SK-N-SH (cell line): Measurements from ENCODE around the gene RNLS.

ENCODE experiments used
- EP300 ChIP-seq, 2 experiments: IDR thresholded peaks; 2 replicates each; pipeline versions ENCODE4 v1.4.0 to v1.6.1; 2012; ENCODE audit warnings: borderline replicate concordance in 1 of 2, low read depth in 1 of 2, low read length in 1 of 2
- FOXM1 ChIP-seq: IDR thresholded peaks from 2 replicates; pipeline ENCODE4 v1.4.0; 2012; ENCODE audit warnings: low read depth, mild to moderate bottlenecking
- IRF3 ChIP-seq: fragments of 150-350 bp; IDR thresholded peaks from 2 replicates; pipeline ENCODE4 v1.6.1; 2016; ENCODE audit warnings: mild to moderate bottlenecking, low read depth, low read length
- JUND ChIP-seq: IDR thresholded peaks from 2 replicates; pipeline ENCODE4 v1.4.0; 2012
- MXI1 ChIP-seq: IDR thresholded peaks from 2 replicates; pipeline ENCODE4 v1.6.1; 2012; ENCODE audit warnings: mild to moderate bottlenecking, low read depth, low read length, improper control_type of control experiment
- POLR2AphosphoS5 ChIP-seq: IDR thresholded peaks from 2 replicates; pipeline ENCODE4 v1.6.1; 2012; ENCODE audit warnings: low read depth, low read length
- RAD21 ChIP-seq: IDR thresholded peaks from 2 replicates; pipeline ENCODE4 v1.6.1; 2012; ENCODE audit warnings: mild to moderate bottlenecking, low read length
- RCOR1 ChIP-seq: fragments of 150-350 bp; IDR thresholded peaks from 2 replicates; pipeline ENCODE4 v1.6.1; 2017; ENCODE audit warnings: antibody characterized with exemption, low read length
- RFX5 ChIP-seq: IDR thresholded peaks from 2 replicates; pipeline ENCODE4 v1.6.1; 2012; ENCODE audit warnings: mild to moderate bottlenecking, improper control_type of control experiment, low read length
- SIN3A ChIP-seq: IDR thresholded peaks from 2 replicates; pipeline ENCODE4 v1.6.1; 2012; ENCODE audit warnings: low read depth, mild to moderate bottlenecking, low read length, moderate library complexity, borderline replicate concordance
- TAF1 ChIP-seq: IDR thresholded peaks from 2 replicates; pipeline ENCODE4 v1.6.1; 2012; ENCODE audit warnings: low read depth, mild to moderate bottlenecking, low read length, moderate library complexity, borderline replicate concordance
- TF ChIP-seq, protein P1 (sequence below): fragments of 200-600 bp; sonication (generic); IDR thresholded peaks from 2 replicates; pipeline ENCODE4 v1.6.1; 2017; ENCODE audit warnings: antibody characterized with exemption, mild to moderate bottlenecking, moderate library complexity
- TF ChIP-seq, protein P2 (sequence below): IDR thresholded peaks from 2 replicates; pipeline ENCODE4 v1.6.1; 2012; ENCODE audit warnings: mild to moderate bottlenecking, low read depth, low read length, moderate library complexity
- TF ChIP-seq, protein P3 (sequence below): IDR thresholded peaks from 2 replicates; pipeline ENCODE4 v1.4.0; 2012; ENCODE audit warnings: low read depth

DNA sequence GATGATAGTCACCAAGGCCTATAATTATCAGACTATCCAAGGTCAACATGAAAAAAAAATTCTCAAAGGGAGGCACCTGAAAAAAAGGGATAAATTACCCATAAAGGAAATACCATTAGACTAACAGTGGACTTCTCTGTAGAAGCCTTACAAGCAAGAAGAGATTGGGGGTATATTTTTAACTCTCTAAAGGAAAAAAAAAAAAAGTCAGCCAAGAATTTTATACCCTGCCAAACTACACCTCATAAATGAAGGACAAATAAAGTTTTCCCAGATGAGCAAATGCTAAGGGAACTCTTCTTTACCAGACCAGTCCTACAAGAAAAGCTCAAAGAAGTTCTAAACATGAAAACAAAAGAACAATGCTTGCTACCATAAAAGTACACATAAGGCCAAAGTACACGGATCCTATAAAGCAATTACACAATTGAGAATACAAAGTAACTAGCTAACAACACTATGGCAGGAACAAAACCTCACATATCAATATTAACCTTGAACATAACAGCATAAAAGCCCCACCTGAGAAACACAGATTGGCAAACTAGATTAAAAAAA is 263.1 kb downstream of the RNLS start:
- TF ChIP-seq, protein P1, sequence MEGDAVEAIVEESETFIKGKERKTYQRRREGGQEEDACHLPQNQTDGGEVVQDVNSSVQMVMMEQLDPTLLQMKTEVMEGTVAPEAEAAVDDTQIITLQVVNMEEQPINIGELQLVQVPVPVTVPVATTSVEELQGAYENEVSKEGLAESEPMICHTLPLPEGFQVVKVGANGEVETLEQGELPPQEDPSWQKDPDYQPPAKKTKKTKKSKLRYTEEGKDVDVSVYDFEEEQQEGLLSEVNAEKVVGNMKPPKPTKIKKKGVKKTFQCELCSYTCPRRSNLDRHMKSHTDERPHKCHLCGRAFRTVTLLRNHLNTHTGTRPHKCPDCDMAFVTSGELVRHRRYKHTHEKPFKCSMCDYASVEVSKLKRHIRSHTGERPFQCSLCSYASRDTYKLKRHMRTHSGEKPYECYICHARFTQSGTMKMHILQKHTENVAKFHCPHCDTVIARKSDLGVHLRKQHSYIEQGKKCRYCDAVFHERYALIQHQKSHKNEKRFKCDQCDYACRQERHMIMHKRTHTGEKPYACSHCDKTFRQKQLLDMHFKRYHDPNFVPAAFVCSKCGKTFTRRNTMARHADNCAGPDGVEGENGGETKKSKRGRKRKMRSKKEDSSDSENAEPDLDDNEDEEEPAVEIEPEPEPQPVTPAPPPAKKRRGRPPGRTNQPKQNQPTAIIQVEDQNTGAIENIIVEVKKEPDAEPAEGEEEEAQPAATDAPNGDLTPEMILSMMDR = no peak
- TF ChIP-seq TAF1 = no peak
- no peak for TF ChIP-seq JUND
- no peak for TF ChIP-seq FOXM1
- TF ChIP-seq RAD21 = no peak
- TF ChIP-seq SIN3A = no peak
- TF ChIP-seq, protein P2, sequence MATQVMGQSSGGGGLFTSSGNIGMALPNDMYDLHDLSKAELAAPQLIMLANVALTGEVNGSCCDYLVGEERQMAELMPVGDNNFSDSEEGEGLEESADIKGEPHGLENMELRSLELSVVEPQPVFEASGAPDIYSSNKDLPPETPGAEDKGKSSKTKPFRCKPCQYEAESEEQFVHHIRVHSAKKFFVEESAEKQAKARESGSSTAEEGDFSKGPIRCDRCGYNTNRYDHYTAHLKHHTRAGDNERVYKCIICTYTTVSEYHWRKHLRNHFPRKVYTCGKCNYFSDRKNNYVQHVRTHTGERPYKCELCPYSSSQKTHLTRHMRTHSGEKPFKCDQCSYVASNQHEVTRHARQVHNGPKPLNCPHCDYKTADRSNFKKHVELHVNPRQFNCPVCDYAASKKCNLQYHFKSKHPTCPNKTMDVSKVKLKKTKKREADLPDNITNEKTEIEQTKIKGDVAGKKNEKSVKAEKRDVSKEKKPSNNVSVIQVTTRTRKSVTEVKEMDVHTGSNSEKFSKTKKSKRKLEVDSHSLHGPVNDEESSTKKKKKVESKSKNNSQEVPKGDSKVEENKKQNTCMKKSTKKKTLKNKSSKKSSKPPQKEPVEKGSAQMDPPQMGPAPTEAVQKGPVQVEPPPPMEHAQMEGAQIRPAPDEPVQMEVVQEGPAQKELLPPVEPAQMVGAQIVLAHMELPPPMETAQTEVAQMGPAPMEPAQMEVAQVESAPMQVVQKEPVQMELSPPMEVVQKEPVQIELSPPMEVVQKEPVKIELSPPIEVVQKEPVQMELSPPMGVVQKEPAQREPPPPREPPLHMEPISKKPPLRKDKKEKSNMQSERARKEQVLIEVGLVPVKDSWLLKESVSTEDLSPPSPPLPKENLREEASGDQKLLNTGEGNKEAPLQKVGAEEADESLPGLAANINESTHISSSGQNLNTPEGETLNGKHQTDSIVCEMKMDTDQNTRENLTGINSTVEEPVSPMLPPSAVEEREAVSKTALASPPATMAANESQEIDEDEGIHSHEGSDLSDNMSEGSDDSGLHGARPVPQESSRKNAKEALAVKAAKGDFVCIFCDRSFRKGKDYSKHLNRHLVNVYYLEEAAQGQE = no peak
- TF ChIP-seq POLR2AphosphoS5 = no peak
- TF ChIP-seq EP300 (IDR thresholded peaks at IDR 0.05; ENCODE audit: borderline replicate concordance in 1 of 2, low read depth in 1 of 2, low read length in 1 of 2) = no peak
- TF ChIP-seq MXI1 = no peak
- TF ChIP-seq, protein P3, sequence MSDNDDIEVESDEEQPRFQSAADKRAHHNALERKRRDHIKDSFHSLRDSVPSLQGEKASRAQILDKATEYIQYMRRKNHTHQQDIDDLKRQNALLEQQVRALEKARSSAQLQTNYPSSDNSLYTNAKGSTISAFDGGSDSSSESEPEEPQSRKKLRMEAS = no peak
- no peak for TF ChIP-seq RCOR1
- no peak for TF ChIP-seq IRF3
- TF ChIP-seq RFX5 = no peak
